ENCODE results near the gene SLC8B1. TPM values are rescaled to one million over a fixed set of nuclear protein-coding genes. Genes with fewer than 3 reads are reported as not detected.

SLC8B1 gene
- total and polyA plus RNA-seq, 2 of the 4 experiments (the other 2 are of a cell fraction) = 4.1 to 10.2 TPM

DNA sequence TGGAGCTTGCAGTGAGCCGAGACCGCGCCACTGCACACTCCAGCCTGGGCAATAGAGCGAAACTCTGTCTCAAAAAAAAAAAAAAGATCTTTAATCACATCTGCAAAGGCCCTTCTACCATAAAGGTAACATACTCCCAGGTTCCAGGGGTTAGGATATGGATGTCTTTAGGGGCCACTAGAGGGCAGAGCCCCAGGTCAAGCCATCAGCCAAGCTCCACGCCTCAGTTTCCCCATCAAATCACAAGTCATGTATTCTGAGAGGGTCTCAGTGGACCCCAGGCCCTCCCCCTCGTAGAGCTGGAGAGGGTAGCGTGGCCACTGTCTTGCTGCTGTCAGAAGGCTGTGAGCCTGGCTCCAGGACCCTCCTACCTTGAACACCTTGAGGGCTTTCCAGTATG is 18.8 kb downstream of the SLC8B1 start:
- Histone ChIP-seq H3K4ac (ENCODE audit: low read depth, low read length) (no peak overlapping the region), H2AFZ (replicated peaks; ENCODE audit: low read length, poor library complexity) (no peak overlapping the region), H3K9me3 (ENCODE audit: control insufficient read depth, insufficient read depth, low read length) (peaks cover under 1% of the 10 kb centered on the region; the same call in 1 of the 2 replicates), H3K27ac (ENCODE audit: insufficient read depth, low read length) (no peak overlapping the region), H3K36me3 (ENCODE audit: control insufficient read depth, insufficient read depth, low read length) (peaks cover 9% of the 10 kb centered on the region), H3K56ac (ENCODE audit: extremely low read depth, insufficient read depth, low read length) (no peak overlapping the region), H3K9ac (ENCODE audit: low read depth, low read length) (no peak overlapping the region), H3K79me1 (ENCODE audit: low read depth in 1 of 2, low read length in 2 of 2) (peaks cover 0 to 3% of the 10 kb centered on the region in 2 experiments; a peak in 1 of 4 replicates), H2BK120ac (ENCODE audit: low read depth, low read length) (no peak overlapping the region), H2BK20ac (ENCODE audit: low read depth, low read length) (no peak overlapping the region), H2AK5ac (ENCODE audit: low read depth, low read length) (no peak overlapping the region), H4K91ac (ENCODE audit: insufficient read depth, low read depth, low read length) (no peak overlapping the region), H2AK9ac (replicated peaks; ENCODE audit: low read depth, low read length, poor library complexity) (no peak overlapping the region), H3K27me3 (ENCODE audit: control insufficient read depth, insufficient read depth, low read length) (no peaks in the 10 kb centered on the region), H4K5ac (ENCODE audit: low read depth, low read length) (no peak overlapping the region), H3K23ac (ENCODE audit: low read depth, low read length) (no peak overlapping the region), H2BK15ac (ENCODE audit: low read depth, low read length) (no peak overlapping the region), H3K14ac (replicated peaks; ENCODE audit: low read depth, low read length) (no peak overlapping the region), H2BK5ac (ENCODE audit: low read depth, low read length, poor library complexity, severe bottlenecking) (no peak overlapping the region), H3K4me1 (ENCODE audit: control insufficient read depth, insufficient read depth, low read length) (peaks cover 2% of the 10 kb centered on the region; the same call in 1 of the 2 replicates), H4K20me1 (ENCODE audit: insufficient read depth, low read length) (no peaks in the 10 kb centered on the region), H3K4me2 (ENCODE audit: low read depth, low read length) (no peak overlapping the region), H4K8ac (ENCODE audit: low read depth in 2 of 2, low read length in 2 of 2) (no peak overlapping the region), H3K9me1 (ENCODE audit: insufficient read depth, low read length) (peaks cover 3% of the 10 kb centered on the region; the same call in 1 of the 2 replicates), H3K4me3 (ENCODE audit: insufficient read depth, low read depth, low read length) (no peak overlapping the region), H3K18ac (ENCODE audit: low read depth, low read length) (no peak overlapping the region)
- in situ Hi-C loops (cut with MboI; ENCODE audit: low sequenced_read_pairs) = loop anchor here (10.0 kb wide), 1 partner anchor 599 kb away; no protein-coding TSS in a partner anchor
- dilution Hi-C loops (cut with HindIII; ENCODE audit: low sequenced_read_pairs, unreplicated experiment) = no loop called here
- no TSS peak for BruUV-seq (replicated peaks)
- POLR2A ChIA-PET (ENCODE audit: unreplicated experiment) = no interaction called here
- CTCF ChIA-PET = interaction anchor here (0.8 kb wide), 1 partner anchor 9 kb away, joined by 3 read pairs; no protein-coding TSS in a partner anchor
- intact Hi-C loops (cut with micrococcal nuclease) = no loop called here
- no peak for ATAC-seq (ENCODE audit: low read depth)
- TF ChIP-seq CEBPB (IDR thresholded peaks at IDR 0.05; ENCODE audit: low read depth, low read length) = no peak
- TF ChIP-seq FOS (IDR thresholded peaks at IDR 0.05; ENCODE audit: low read depth, low read length) = no peak
- no peak for TF ChIP-seq RFX5 (IDR thresholded peaks at IDR 0.05; ENCODE audit: low read depth, low read length)
- no peak for DNase-seq
- WGBS, 2 experiments (ENCODE audit: extremely low coverage in 2 of 2, insufficient read length in 1 of 2) = no CpG with 5 or more reads among the region's 7 CpGs

All from IMR-90 (cell line).